GM23248 (cell line): ENCODE measurements around the gene NSG2. TPM values are rescaled to one million over a fixed set of nuclear protein-coding genes. Genes with fewer than 3 reads are reported as not detected.
A peak's percentile ranks its signal among the peaks of the same experiment; 100 is the strongest.
"Not testable (repeated sequence)": the region's sequence is repeated elsewhere in the genome, so short reads cannot be mapped to it uniquely, and the experiment has no call there.

ENCODE experiments used
- DNase-seq: peaks from one replicate; pipeline ENCODE4 v3.0.0-alpha.2; 2015
- H2AFZ ChIP-seq: fragments of 200-600 bp; sonication (generic); 2 replicates; pipeline ENCODE4 v1.6.1; 2016; ENCODE audit warnings: antibody characterized with exemption
- H3F3A ChIP-seq: fragments of 200-600 bp; sonication (generic); 2 replicates; pipeline ENCODE4 v1.6.1; 2016; ENCODE audit warnings: mild to moderate bottlenecking, antibody characterized with exemption, mixed run types; ENCODE audit not compliant: insufficient read depth
- H3K27ac ChIP-seq: fragments of 200-600 bp; sonication (generic); 2 replicates; pipeline ENCODE4 v1.5.1; 2016; ENCODE audit warnings: mild to moderate bottlenecking
- H3K27me3 ChIP-seq: fragments of 200-600 bp; sonication (generic); replicated peaks from 2 replicates; pipeline ENCODE4 v1.6.1; 2016; ENCODE audit warnings: mild to moderate bottlenecking; ENCODE audit not compliant: insufficient read depth
- H3K36me3 ChIP-seq: fragments of 200-600 bp; sonication (generic); 2 replicates; pipeline ENCODE4 v1.6.1; 2016; ENCODE audit warnings: low read depth, mild to moderate bottlenecking
- H3K4me1 ChIP-seq: fragments of 200-600 bp; sonication (generic); 2 replicates; pipeline ENCODE4 v1.6.1; 2016; ENCODE audit warnings: mild to moderate bottlenecking; ENCODE audit not compliant: insufficient read depth
- H3K4me2 ChIP-seq: fragments of 200-600 bp; sonication (generic); one replicate; pipeline ENCODE4 v1.6.1; 2016; ENCODE audit warnings: mild to moderate bottlenecking; ENCODE audit not compliant: unreplicated experiment
- H3K4me3 ChIP-seq: fragments of 200-600 bp; sonication (generic); 2 replicates; pipeline ENCODE4 v1.5.1; 2016; ENCODE audit warnings: mild to moderate bottlenecking
- H3K79me2 ChIP-seq: fragments of 200-600 bp; sonication (generic); 2 replicates; pipeline ENCODE4 v1.6.1; 2016; ENCODE audit warnings: mild to moderate bottlenecking; ENCODE audit not compliant: insufficient read depth
- H3K9ac ChIP-seq: fragments of 200-600 bp; sonication (generic); 2 replicates; pipeline ENCODE4 v1.6.1; 2016; ENCODE audit warnings: mild to moderate bottlenecking
- H3K9me2 ChIP-seq: fragments of 200-600 bp; sonication (generic); 2 replicates; pipeline ENCODE4 v1.6.1; 2016; ENCODE audit warnings: mixed run types, mild to moderate bottlenecking, moderate library complexity; ENCODE audit not compliant: insufficient read depth
- H3K9me3 ChIP-seq: fragments of 200-600 bp; sonication (generic); one replicate; pipeline ENCODE4 v1.6.1; 2017; ENCODE audit warnings: low read depth
- H4K20me1 ChIP-seq: fragments of 200-600 bp; sonication (generic); 2 replicates; pipeline ENCODE4 v1.6.0; 2016; ENCODE audit not compliant: insufficient read depth
- EZH2 ChIP-seq: fragments of 200-600 bp; sonication (generic); IDR thresholded peaks from 2 replicates; pipeline ENCODE4 v1.6.1; 2018; ENCODE audit warnings: antibody characterized with exemption, mild to moderate bottlenecking; ENCODE audit not compliant: insufficient read depth, poor library complexity, severe bottlenecking
- EZH2phosphoT487 ChIP-seq: fragments of 200-600 bp; sonication (generic); IDR thresholded peaks from 2 replicates; pipeline ENCODE4 v1.6.1; 2018; ENCODE audit warnings: antibody characterized with exemption, moderate library complexity, mild to moderate bottlenecking, low read depth; ENCODE audit not compliant: insufficient read depth
- WGBS, 2 experiments: methylation state at CpG; one replicate each; pipeline ENCODE4 v1.1.6; 2015 to 2017; ENCODE audit warnings: low lambda C conversion rate in 2 of 2, low coverage in 1 of 2; ENCODE audit errors: missing lambda C conversion rate in 2 of 2; 5-methylcytosine and 5-hydroxymethylcytosine counted together
- in situ Hi-C: fragments of 300-500 bp; cut with MboI; formaldehyde crosslinking; loops from 2 replicates; pipeline ENCODE4 v1.15.0; 2020
- polyA plus RNA-seq: library from polyadenylated mRNA; unstranded; fragments of >200 nt; fragmentation: Nextera tagmentation; extraction: Ambion mirVana; gene quantifications from 2 replicates; pipeline ENCODE4 v1.2.1, GENCODE V29; 2016
- total RNA-seq: library from RNA; depleted of rRNA; stranded (reverse); fragments of >200 nt; shearing (Covaris generic); gene quantifications from 2 replicates; pipeline ENCODE4 v1.2.3, GENCODE V29; 2014

The NSG2 gene
- total and polyA plus RNA-seq, 2 experiments from 2014 or later = not detected

- in situ Hi-C loops = no loop called here
- no peak for DNase-seq
- H4K20me1 ChIP-seq = no peaks in the 10 kb centered on the region
- no peak overlapping the region for H3K9ac ChIP-seq
- TF ChIP-seq EZH2 (no peak), EZH2phosphoT487 (no peak)
- H3K79me2 ChIP-seq = no peaks in the 10 kb centered on the region
- H3K9me2 ChIP-seq = no peaks in the 10 kb centered on the region
- H3K4me2 ChIP-seq = no peak overlapping the region
- H3K4me1 ChIP-seq = no peaks in the 10 kb centered on the region
- no peaks in the 10 kb centered on the region for H3K9me3 ChIP-seq
- no peaks in the 10 kb centered on the region for H3F3A ChIP-seq
- H3K27me3 ChIP-seq = no peaks in the 10 kb centered on the region
- 0 to 2% methylated on average over 2 of the region's 2 CpGs for WGBS, 2 experiments
- no peak overlapping the region for H3K4me3 ChIP-seq
- H2AFZ ChIP-seq = no peak overlapping the region
- H3K27ac ChIP-seq = no peak overlapping the region
- H3K36me3 ChIP-seq = no peaks in the 10 kb centered on the region
Measured at GRCh38 chr5:174145091-174145490, 99.6 kb downstream of the NSG2 start.

GRCh38 chr5:174145821-174146220 is 100.3 kb downstream of the NSG2 start:
- no peak overlapping the region for H3K4me3 ChIP-seq
- H3F3A ChIP-seq = no peaks in the 10 kb centered on the region
- no peaks in the 10 kb centered on the region for H3K79me2 ChIP-seq
- H2AFZ ChIP-seq = no peak overlapping the region
- TF ChIP-seq EZH2phosphoT487 = no peak
- WGBS, 2 experiments = 5 to 7% methylated on average over 5 of the region's 5 CpGs
- no peak overlapping the region for H3K4me2 ChIP-seq
- no peaks in the 10 kb centered on the region for H3K9me3 ChIP-seq
- no peaks in the 10 kb centered on the region for H3K36me3 ChIP-seq
- H3K4me1 ChIP-seq = no peaks in the 10 kb centered on the region
- H3K9me2 ChIP-seq = no peaks in the 10 kb centered on the region
- in situ Hi-C loops = no loop called here
- H4K20me1 ChIP-seq = no peaks in the 10 kb centered on the region
- no peak overlapping the region for H3K27ac ChIP-seq
- H3K27me3 ChIP-seq = no peaks in the 10 kb centered on the region
- peak; percentile 7 for DNase-seq
- H3K9ac ChIP-seq = no peak overlapping the region

- TF ChIP-seq EZH2phosphoT487 (no peak), EZH2 (no peak)
- no peak overlapping the region for H3K4me2 ChIP-seq
- 18 to 24% methylated on average over 5 to 6 of the region's 6 CpGs for WGBS, 2 experiments
- H3K4me1 ChIP-seq = no peaks in the 10 kb centered on the region
- H3K9me3 ChIP-seq = no peaks in the 10 kb centered on the region
- no peaks in the 10 kb centered on the region for H3F3A ChIP-seq
- no peak overlapping the region for H3K4me3 ChIP-seq
- no peaks in the 10 kb centered on the region for H3K9me2 ChIP-seq
- no peaks in the 10 kb centered on the region for H3K79me2 ChIP-seq
- DNase-seq = no peak
- H3K36me3 ChIP-seq = no peaks in the 10 kb centered on the region
- H3K27ac ChIP-seq = no peak overlapping the region
- H3K9ac ChIP-seq = no peak overlapping the region
- H2AFZ ChIP-seq = no peak overlapping the region
- in situ Hi-C loops = no loop called here
- no peaks in the 10 kb centered on the region for H4K20me1 ChIP-seq
- H3K27me3 ChIP-seq = no peaks in the 10 kb centered on the region
Measured at GRCh38 chr5:174146556-174146955, 101.0 kb downstream of the NSG2 start.

- H3K4me3 ChIP-seq, H3K9me3 ChIP-seq, H3K9ac ChIP-seq, H3K9me2 ChIP-seq, H3K27me3 ChIP-seq, H3K79me2 ChIP-seq, H4K20me1 ChIP-seq, H3F3A ChIP-seq, in situ Hi-C loops, H3K4me2 ChIP-seq, H3K36me3 ChIP-seq, H3K4me1 ChIP-seq, H3K27ac ChIP-seq, H2AFZ ChIP-seq, DNase-seq: not testable (repeated sequence)
- 5 to 10% methylated on average over 1 of the region's 1 CpG for WGBS, 2 experiments
Measured at GRCh38 chr5:174147012-174147411, 101.5 kb downstream of the NSG2 start.

- Histone ChIP-seq H3K27ac (no peak overlapping the region), H3K9me2 (no peaks in the 10 kb centered on the region), H2AFZ (no peak overlapping the region), H3K79me2 (no peaks in the 10 kb centered on the region), H3K4me1 (no peaks in the 10 kb centered on the region), H3K9ac (no peak overlapping the region), H3K4me3 (no peak overlapping the region), H4K20me1 (no peaks in the 10 kb centered on the region), H3F3A (no peaks in the 10 kb centered on the region), H3K9me3 (no peaks in the 10 kb centered on the region), H3K36me3 (no peaks in the 10 kb centered on the region), H3K4me2 (no peak overlapping the region), H3K27me3 (no peaks in the 10 kb centered on the region)
- TF ChIP-seq EZH2phosphoT487 = no peak
- WGBS, 2 experiments = 19 to 33% methylated on average over 2 of the region's 2 CpGs
- in situ Hi-C loops = no loop called here
- no peak for DNase-seq
Measured at GRCh38 chr5:174147551-174147950, 102.0 kb downstream of the NSG2 start.
